SK-N-SH treated with all-trans-retinoic acid at 6 μM for 48 hours (cell line): Measurements from ENCODE around the gene THSD4.

Experiments used
- ATAC-seq: fragments of 200-7000 bp; cut with Tn5 transposase; 3 replicates; pipeline ENCODE4 v1.9.1; 2020; ENCODE audit warnings: mild to moderate bottlenecking, moderate library complexity
- ARNTL ChIP-seq: fragments of 450-650 bp; formaldehyde crosslinking; IDR thresholded peaks from 2 replicates; pipeline ENCODE4 v1.5.0; 2020; ENCODE audit warnings: low read depth, mild to moderate bottlenecking, moderate library complexity, borderline replicate concordance
- CSDC2 ChIP-seq: fragments of 250-450 bp; sonication (Bioruptor Pico); IDR thresholded peaks from 2 replicates; pipeline ENCODE4 v1.5.0; 2020; ENCODE audit warnings: mild to moderate bottlenecking, moderate library complexity
- GLIS3 ChIP-seq: fragments of 250-450 bp; sonication (Bioruptor Pico); IDR thresholded peaks from 2 replicates; pipeline ENCODE4 v1.5.0; 2020; ENCODE audit warnings: mild to moderate bottlenecking, moderate library complexity
- ISL1 ChIP-seq: fragments of 250-450 bp; sonication (Bioruptor Pico); IDR thresholded peaks from 2 replicates; pipeline ENCODE4 v2.1.2; 2022; ENCODE audit warnings: mild to moderate bottlenecking, moderate library complexity
- OSR1 ChIP-seq: fragments of 250-450 bp; sonication (Bioruptor Pico); IDR thresholded peaks from 2 replicates; pipeline ENCODE4 v1.8.0; 2022; ENCODE audit warnings: moderate library complexity, mild to moderate bottlenecking, inconsistent platforms
- PPARA ChIP-seq: fragments of 250-450 bp; sonication (Bioruptor Pico); IDR thresholded peaks from 2 replicates; pipeline ENCODE4 v1.5.0; 2020; ENCODE audit warnings: mild to moderate bottlenecking, borderline replicate concordance
- RARB ChIP-seq: fragments of 250-450 bp; sonication (Bioruptor Pico); IDR thresholded peaks from 2 replicates; pipeline ENCODE4 v1.8.0; 2021; ENCODE audit warnings: mild to moderate bottlenecking, moderate library complexity
- SNAI2 ChIP-seq: fragments of 250-450 bp; sonication (Bioruptor Pico); IDR thresholded peaks from 2 replicates; pipeline ENCODE4 v1.5.0; 2020; ENCODE audit warnings: mild to moderate bottlenecking, moderate library complexity
- TCF4 ChIP-seq: fragments of 250-450 bp; sonication (Bioruptor Pico); IDR thresholded peaks from 2 replicates; pipeline ENCODE4 v1.8.0; 2021; ENCODE audit warnings: mild to moderate bottlenecking, moderate library complexity, borderline replicate concordance
- ZC3H10 ChIP-seq: fragments of 250-450 bp; sonication (Bioruptor Pico); IDR thresholded peaks from 2 replicates; pipeline ENCODE4 v1.5.1; 2021; ENCODE audit warnings: mild to moderate bottlenecking, moderate library complexity
- ZFP3 ChIP-seq: fragments of 250-450 bp; sonication (Bioruptor Pico); IDR thresholded peaks from 2 replicates; pipeline ENCODE4 v1.5.0; 2020; ENCODE audit warnings: mild to moderate bottlenecking, moderate library complexity
- ZFP30 ChIP-seq: fragments of 450-650 bp; formaldehyde crosslinking; IDR thresholded peaks from 2 replicates; pipeline ENCODE4 v1.5.0; 2022; ENCODE audit warnings: mild to moderate bottlenecking, moderate library complexity
- ZNF565 ChIP-seq: fragments of 450-650 bp; formaldehyde crosslinking; conservative IDR thresholded peaks from 2 replicates; pipeline ENCODE4 v1.5.0; 2020; ENCODE audit warnings: low read depth, mild to moderate bottlenecking, moderate library complexity
- ZNF70 ChIP-seq: fragments of 450-650 bp; formaldehyde crosslinking; IDR thresholded peaks from 2 replicates; pipeline ENCODE4 v1.5.0; 2020; ENCODE audit warnings: mild to moderate bottlenecking, moderate library complexity
- TF ChIP-seq, protein P1 (sequence below): fragments of 250-450 bp; sonication (Bioruptor Pico); IDR thresholded peaks from 2 replicates; pipeline ENCODE4 v1.8.0; 2020; ENCODE audit warnings: mild to moderate bottlenecking, moderate library complexity, borderline replicate concordance
- TF ChIP-seq, protein P2 (sequence below): fragments of 250-450 bp; sonication (Bioruptor Pico); IDR thresholded peaks from 2 replicates; pipeline ENCODE4 v1.5.1; 2020; ENCODE audit warnings: low read depth, mild to moderate bottlenecking, moderate library complexity
- TF ChIP-seq, protein P3 (sequence below): fragments of 250-450 bp; sonication (Bioruptor Pico); IDR thresholded peaks from 2 replicates; pipeline ENCODE4 v1.5.1; 2021; ENCODE audit warnings: mild to moderate bottlenecking, moderate library complexity
- TF ChIP-seq, protein P4 (sequence below): fragments of 250-450 bp; sonication (Bioruptor Pico); IDR thresholded peaks from 2 replicates; pipeline ENCODE4 v1.5.0; 2020; ENCODE audit warnings: mild to moderate bottlenecking, moderate library complexity

The THSD4 gene

DNA sequence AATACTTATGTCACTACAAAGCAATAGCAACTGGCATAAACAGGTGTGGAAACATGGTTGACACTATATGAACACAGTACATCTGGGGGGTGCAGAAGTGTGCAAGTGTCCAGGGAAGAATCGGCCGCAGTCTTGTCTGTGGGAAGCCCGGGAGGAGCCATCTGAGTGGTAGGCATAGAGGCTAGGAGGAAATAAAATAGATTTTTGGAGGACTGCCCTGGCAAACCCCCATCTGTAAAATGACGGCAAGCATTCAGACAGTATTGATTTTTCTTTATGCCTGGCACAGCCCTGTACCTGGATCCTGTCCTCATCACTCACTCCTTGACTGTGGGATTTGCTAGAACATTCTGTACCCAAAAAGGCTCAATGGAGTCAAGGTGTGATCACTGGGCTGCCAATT, 31.3 kb downstream of the THSD4 start:
- no peak for ATAC-seq
- TF ChIP-seq RARB (no peak), ZFP30 (CRISPR knock-in tag) (no peak), ZFP3 (CRISPR knock-in tag) (no peak), ZNF565 (CRISPR knock-in tag) (no peak), SNAI2 (CRISPR knock-in tag) (no peak), PPARA (no peak), ZC3H10 (CRISPR knock-in tag) (no peak), ZNF70 (CRISPR knock-in tag) (no peak), CSDC2 (no peak), GLIS3 (CRISPR knock-in tag) (no peak), ISL1 (no peak), ARNTL (CRISPR knock-in tag) (no peak)
- TF ChIP-seq, protein P1, sequence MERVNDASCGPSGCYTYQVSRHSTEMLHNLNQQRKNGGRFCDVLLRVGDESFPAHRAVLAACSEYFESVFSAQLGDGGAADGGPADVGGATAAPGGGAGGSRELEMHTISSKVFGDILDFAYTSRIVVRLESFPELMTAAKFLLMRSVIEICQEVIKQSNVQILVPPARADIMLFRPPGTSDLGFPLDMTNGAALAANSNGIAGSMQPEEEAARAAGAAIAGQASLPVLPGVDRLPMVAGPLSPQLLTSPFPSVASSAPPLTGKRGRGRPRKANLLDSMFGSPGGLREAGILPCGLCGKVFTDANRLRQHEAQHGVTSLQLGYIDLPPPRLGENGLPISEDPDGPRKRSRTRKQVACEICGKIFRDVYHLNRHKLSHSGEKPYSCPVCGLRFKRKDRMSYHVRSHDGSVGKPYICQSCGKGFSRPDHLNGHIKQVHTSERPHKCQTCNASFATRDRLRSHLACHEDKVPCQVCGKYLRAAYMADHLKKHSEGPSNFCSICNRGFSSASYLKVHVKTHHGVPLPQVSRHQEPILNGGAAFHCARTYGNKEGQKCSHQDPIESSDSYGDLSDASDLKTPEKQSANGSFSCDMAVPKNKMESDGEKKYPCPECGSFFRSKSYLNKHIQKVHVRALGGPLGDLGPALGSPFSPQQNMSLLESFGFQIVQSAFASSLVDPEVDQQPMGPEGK (CRISPR knock-in tag) = no peak
- TF ChIP-seq, protein P2, sequence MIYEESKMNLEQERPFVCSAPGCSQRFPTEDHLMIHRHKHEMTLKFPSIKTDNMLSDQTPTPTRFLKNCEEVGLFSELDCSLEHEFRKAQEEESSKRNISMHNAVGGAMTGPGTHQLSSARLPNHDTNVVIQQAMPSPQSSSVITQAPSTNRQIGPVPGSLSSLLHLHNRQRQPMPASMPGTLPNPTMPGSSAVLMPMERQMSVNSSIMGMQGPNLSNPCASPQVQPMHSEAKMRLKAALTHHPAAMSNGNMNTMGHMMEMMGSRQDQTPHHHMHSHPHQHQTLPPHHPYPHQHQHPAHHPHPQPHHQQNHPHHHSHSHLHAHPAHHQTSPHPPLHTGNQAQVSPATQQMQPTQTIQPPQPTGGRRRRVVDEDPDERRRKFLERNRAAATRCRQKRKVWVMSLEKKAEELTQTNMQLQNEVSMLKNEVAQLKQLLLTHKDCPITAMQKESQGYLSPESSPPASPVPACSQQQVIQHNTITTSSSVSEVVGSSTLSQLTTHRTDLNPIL (CRISPR knock-in tag) = no peak

DNA sequence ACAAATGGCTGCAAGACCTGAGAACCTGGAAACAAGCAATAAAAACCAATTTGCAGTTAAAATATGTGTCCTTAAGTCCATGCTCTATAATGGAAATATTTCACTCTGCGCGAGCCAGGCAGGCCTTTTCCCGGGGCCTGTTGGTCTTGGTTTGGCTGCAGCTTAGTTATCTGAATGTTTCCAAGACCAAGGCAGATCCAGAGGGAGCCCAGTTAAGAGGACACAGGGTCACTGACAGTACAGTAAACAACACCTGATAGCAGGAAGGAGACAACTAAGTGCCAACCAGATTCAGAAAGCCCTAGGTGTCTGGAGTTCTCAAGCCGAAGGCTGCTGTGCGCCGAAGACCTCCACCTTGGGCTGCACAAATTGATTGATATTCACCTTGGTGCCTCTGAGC, 32.8 kb downstream of the THSD4 start:
- ATAC-seq = no peak
- no peak for TF ChIP-seq ZFP30 (CRISPR knock-in tag)
- no peak for TF ChIP-seq SNAI2 (CRISPR knock-in tag)
- TF ChIP-seq OSR1 = no peak
- TF ChIP-seq, protein P2 (CRISPR knock-in tag) = no peak
- no peak for TF ChIP-seq ZNF70 (CRISPR knock-in tag)
- TF ChIP-seq ISL1 = no peak
- TF ChIP-seq CSDC2 = no peak
- TF ChIP-seq, protein P3, sequence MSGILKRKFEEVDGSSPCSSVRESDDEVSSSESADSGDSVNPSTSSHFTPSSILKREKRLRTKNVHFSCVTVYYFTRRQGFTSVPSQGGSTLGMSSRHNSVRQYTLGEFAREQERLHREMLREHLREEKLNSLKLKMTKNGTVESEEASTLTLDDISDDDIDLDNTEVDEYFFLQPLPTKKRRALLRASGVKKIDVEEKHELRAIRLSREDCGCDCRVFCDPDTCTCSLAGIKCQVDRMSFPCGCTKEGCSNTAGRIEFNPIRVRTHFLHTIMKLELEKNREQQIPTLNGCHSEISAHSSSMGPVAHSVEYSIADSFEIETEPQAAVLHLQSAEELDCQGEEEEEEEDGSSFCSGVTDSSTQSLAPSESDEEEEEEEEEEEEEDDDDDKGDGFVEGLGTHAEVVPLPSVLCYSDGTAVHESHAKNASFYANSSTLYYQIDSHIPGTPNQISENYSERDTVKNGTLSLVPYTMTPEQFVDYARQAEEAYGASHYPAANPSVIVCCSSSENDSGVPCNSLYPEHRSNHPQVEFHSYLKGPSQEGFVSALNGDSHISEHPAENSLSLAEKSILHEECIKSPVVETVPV (CRISPR knock-in tag) = no peak
- TF ChIP-seq TCF4 (CRISPR knock-in tag) = no peak
- TF ChIP-seq RARB = no peak
- no peak for TF ChIP-seq PPARA

DNA sequence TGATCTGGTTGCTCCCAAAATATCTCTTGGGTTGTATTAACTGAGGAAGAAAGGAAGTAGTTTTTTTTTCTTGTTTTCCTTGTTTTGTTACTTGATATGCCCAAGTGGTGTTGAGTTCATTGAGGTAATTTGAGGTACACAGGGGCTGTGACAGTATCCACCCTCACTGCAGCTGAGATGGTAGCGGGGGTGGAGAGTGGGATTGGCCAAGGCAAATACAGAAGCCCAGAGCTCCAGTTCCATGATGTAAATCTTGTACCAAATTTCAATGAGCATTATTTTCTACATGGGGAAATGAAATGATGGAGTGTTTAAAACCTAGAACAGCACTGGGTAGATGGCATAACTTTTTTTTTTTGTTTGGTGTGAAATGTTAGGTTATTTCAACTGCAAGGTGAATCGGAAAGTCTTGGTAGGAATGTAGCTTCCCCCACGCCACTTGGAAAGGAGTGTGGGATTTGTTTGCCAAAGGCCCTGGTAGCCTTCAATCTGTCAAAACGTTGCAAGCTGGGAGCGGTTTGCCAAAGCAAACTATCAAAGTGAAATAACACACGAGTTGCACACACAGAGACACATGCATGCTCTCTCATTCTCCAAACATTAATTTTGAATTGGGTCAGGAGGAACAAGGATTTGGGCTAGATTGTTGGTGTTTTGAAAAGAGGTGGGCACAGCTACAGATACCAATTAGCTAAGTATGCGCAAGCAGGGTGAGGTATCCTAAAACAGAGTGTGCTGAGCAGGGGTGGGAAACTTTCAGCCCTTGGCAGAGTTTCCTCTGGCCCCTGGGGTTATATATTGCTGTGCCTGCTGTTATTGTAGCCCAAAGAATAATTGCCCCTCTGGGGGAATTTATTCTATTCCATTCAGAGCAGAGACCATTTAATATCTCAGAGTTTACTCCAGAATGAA, 34.6 kb downstream of the THSD4 start:
- TF ChIP-seq, protein P4, sequence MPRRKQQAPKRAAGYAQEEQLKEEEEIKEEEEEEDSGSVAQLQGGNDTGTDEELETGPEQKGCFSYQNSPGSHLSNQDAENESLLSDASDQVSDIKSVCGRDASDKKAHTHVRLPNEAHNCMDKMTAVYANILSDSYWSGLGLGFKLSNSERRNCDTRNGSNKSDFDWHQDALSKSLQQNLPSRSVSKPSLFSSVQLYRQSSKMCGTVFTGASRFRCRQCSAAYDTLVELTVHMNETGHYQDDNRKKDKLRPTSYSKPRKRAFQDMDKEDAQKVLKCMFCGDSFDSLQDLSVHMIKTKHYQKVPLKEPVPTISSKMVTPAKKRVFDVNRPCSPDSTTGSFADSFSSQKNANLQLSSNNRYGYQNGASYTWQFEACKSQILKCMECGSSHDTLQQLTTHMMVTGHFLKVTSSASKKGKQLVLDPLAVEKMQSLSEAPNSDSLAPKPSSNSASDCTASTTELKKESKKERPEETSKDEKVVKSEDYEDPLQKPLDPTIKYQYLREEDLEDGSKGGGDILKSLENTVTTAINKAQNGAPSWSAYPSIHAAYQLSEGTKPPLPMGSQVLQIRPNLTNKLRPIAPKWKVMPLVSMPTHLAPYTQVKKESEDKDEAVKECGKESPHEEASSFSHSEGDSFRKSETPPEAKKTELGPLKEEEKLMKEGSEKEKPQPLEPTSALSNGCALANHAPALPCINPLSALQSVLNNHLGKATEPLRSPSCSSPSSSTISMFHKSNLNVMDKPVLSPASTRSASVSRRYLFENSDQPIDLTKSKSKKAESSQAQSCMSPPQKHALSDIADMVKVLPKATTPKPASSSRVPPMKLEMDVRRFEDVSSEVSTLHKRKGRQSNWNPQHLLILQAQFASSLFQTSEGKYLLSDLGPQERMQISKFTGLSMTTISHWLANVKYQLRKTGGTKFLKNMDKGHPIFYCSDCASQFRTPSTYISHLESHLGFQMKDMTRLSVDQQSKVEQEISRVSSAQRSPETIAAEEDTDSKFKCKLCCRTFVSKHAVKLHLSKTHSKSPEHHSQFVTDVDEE (CRISPR knock-in tag) = no peak
- ATAC-seq = peak; percentile 53

DNA sequence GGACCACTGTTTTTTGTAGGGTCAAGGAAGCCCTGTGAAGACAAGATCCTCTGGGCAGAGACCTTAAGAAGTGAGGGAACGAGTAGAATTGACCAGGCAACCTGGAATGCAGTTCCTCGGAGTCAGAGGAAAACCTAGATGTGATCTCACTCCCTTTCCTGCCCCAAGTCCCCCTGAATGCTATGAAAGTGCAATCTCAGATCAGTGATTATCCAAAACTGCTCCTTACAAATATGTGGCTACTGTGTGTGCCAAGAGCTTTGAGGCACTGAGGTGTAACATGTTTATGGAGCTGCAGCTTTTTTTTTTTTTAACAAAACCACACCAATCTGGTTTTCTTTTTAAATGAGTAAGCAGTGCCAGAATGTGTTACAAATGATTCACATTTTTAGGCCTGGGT, 35.8 kb downstream of the THSD4 start:
- TF ChIP-seq, protein P1 (CRISPR knock-in tag) = no peak
- TF ChIP-seq, all 23 proteins: peak for 0

More for the DNA sequence above, 35.8 kb downstream of the THSD4 start:
- ATAC-seq = peak; percentile 69
